ENCODE measurements around the gene RFNG.

RFNG gene

GRCh38 chr17:82058230-82058854 lies 6.7 kb upstream of the RFNG start:
- no peak for DNase-seq

- DNase-seq: no peak
These were observed 5.4 kb upstream of the RFNG start for GRCh38 chr17:82056729-82057621.

- DNase-seq: no peak
These were observed 4.5 kb upstream of the RFNG start for GRCh38 chr17:82055965-82056728.

GRCh38 chr17:82055023-82055964 lies 3.7 kb upstream of the RFNG start:
- no peak for DNase-seq

GRCh38 chr17:82054351-82055022 lies 2.9 kb upstream of the RFNG start:
- DNase-seq: no peak

GRCh38 chr17:82053556-82054263 lies 2.1 kb upstream of the RFNG start:
- no peak for DNase-seq

- DNase-seq: no peak
These were observed 1.5 kb upstream of the RFNG start for GRCh38 chr17:82053130-82053529.

- DNase-seq: no peak
These were observed 1.0 kb upstream of the RFNG start for GRCh38 chr17:82052638-82053059.

GRCh38 chr17:82050761-82051641 lies 610 bp downstream of the RFNG start:
- DNase-seq: no peak

- no peak for DNase-seq
These were observed 1.4 kb downstream of the RFNG start for GRCh38 chr17:82050152-82050760.

- no peak for DNase-seq
These were observed 2.1 kb downstream of the RFNG start for GRCh38 chr17:82049521-82049971.

GRCh38 chr17:82049106-82049505 lies 2.5 kb downstream of the RFNG start:
- no peak for DNase-seq

GRCh38 chr17:82048571-82048971 lies 3.0 kb downstream of the RFNG start:
- DNase-seq: no peak

- DNase-seq: no peak
These were observed 3.6 kb downstream of the RFNG start for GRCh38 chr17:82047914-82048570.

- DNase-seq: no peak
These were observed 4.2 kb downstream of the RFNG start for GRCh38 chr17:82047379-82047778.

GRCh38 chr17:82046903-82047302 lies 4.7 kb downstream of the RFNG start:
- no peak for DNase-seq

GRCh38 chr17:82045936-82046484 lies 5.6 kb downstream of the RFNG start:
- no peak for DNase-seq

GRCh38 chr17:82043507-82043906 lies 8.1 kb downstream of the RFNG start:
- DNase-seq: no peak

- no peak for DNase-seq
These were observed 9.0 kb downstream of the RFNG start for GRCh38 chr17:82042649-82043048.
